ENCODE results near the gene ZNF519. TPM values are rescaled to one million over a fixed set of nuclear protein-coding genes. Genes with fewer than 3 reads are reported as not detected.

The ZNF519 gene
- total RNA-seq, result 12.6 TPM

DNA sequence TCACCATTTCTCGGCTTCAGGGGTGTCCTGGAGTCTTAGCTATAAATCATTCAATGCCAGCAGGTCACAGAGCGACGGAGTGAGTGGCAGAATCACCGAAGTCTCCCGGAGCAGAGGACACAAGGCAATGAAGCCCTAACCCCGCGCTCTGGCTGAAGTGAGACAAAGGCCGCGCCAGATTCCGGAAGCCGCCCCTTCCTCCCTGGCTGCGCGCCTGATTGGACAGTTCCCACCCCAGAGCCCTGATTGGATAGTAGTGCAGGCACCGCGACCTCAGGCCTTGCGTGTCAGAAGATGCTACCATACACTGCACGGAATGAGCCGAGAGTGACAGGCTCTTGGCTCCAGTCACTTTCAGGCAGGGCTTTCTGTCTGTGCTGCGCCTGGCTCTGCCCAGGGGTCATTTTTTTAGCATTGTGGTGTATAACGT, at the start of gene ZNF519:
ZNF519 (minus strand) TSS at position 165 of the 430 bp plus-strand sequence; CDS start at position 7, 158 bp downstream.

Other genes with a start within 250 kb of the ZNF519 start
- gene MC2R, start 216.9 kb downstream of the ZNF519 start, total RNA-seq, result not detected

Measured in metanephros (tissue), 1 donor.